ENCODE results near the gene DUSP15. TPM values are rescaled to one million over a fixed set of nuclear protein-coding genes. Genes with fewer than 3 reads are reported as not detected.
"Not testable (repeated sequence)": the region's sequence is repeated elsewhere in the genome, so short reads cannot be mapped to it uniquely, and the experiment has no call there.

DUSP15 gene
- total RNA-seq, 1 donor from 2014 or later: 19.3 TPM

- peaks cover 6% of the 10 kb centered on the region for H3K27me3 Mint-ChIP-seq (ENCODE audit: unreplicated experiment)
- peaks cover 7% of the 10 kb centered on the region for H3K9me3 Mint-ChIP-seq (ENCODE audit: unreplicated experiment)
- H3K4me1 Mint-ChIP-seq (ENCODE audit: low read depth, unreplicated experiment): peaks cover 29% of the 10 kb centered on the region
- H3K27ac Mint-ChIP-seq (ENCODE audit: unreplicated experiment): no peak overlapping the region
- no peak overlapping the region for H3K4me3 Mint-ChIP-seq (ENCODE audit: unreplicated experiment)
- TF ChIP-seq, protein P1, sequence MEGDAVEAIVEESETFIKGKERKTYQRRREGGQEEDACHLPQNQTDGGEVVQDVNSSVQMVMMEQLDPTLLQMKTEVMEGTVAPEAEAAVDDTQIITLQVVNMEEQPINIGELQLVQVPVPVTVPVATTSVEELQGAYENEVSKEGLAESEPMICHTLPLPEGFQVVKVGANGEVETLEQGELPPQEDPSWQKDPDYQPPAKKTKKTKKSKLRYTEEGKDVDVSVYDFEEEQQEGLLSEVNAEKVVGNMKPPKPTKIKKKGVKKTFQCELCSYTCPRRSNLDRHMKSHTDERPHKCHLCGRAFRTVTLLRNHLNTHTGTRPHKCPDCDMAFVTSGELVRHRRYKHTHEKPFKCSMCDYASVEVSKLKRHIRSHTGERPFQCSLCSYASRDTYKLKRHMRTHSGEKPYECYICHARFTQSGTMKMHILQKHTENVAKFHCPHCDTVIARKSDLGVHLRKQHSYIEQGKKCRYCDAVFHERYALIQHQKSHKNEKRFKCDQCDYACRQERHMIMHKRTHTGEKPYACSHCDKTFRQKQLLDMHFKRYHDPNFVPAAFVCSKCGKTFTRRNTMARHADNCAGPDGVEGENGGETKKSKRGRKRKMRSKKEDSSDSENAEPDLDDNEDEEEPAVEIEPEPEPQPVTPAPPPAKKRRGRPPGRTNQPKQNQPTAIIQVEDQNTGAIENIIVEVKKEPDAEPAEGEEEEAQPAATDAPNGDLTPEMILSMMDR (IDR thresholded peaks at IDR 0.05; ENCODE audit: partially characterized antibody, unreplicated experiment): no peak
- H3K36me3 Mint-ChIP-seq (ENCODE audit: unreplicated experiment): no peaks in the 10 kb centered on the region
- no peak for DNase-seq
These were observed 39.8 kb downstream of the DUSP15 start for GRCh38 chr20:31830406-31830981.

GRCh38 chr20:31829731-31830130 lies 40.6 kb downstream of the DUSP15 start:
- DNase-seq: no peak
- TF ChIP-seq, protein P1 (IDR thresholded peaks at IDR 0.05; ENCODE audit: partially characterized antibody, unreplicated experiment): no peak
- H3K9me3 Mint-ChIP-seq (ENCODE audit: unreplicated experiment): peaks cover 3% of the 10 kb centered on the region
- no peak overlapping the region for H3K4me3 Mint-ChIP-seq (ENCODE audit: unreplicated experiment)
- H3K4me1 Mint-ChIP-seq (ENCODE audit: low read depth, unreplicated experiment): peaks cover 22% of the 10 kb centered on the region
- no peak overlapping the region for H3K27ac Mint-ChIP-seq (ENCODE audit: unreplicated experiment)
- H3K27me3 Mint-ChIP-seq (ENCODE audit: unreplicated experiment): peaks cover 6% of the 10 kb centered on the region
- no peaks in the 10 kb centered on the region for H3K36me3 Mint-ChIP-seq (ENCODE audit: unreplicated experiment)

- H3K9me3 Mint-ChIP-seq (ENCODE audit: unreplicated experiment); H3K27ac Mint-ChIP-seq (ENCODE audit: unreplicated experiment): not testable (repeated sequence)
These were observed 42.3 kb downstream of the DUSP15 start for GRCh38 chr20:31828016-31828415.

GRCh38 chr20:31827059-31827458 lies 43.3 kb downstream of the DUSP15 start:
- no peaks in the 10 kb centered on the region for H3K9me3 Mint-ChIP-seq (ENCODE audit: unreplicated experiment)
- H3K36me3 Mint-ChIP-seq (ENCODE audit: unreplicated experiment): no peaks in the 10 kb centered on the region
- H3K4me1 Mint-ChIP-seq (ENCODE audit: low read depth, unreplicated experiment): peaks cover 18% of the 10 kb centered on the region
- no peak for DNase-seq
- peaks cover 2% of the 10 kb centered on the region for H3K27me3 Mint-ChIP-seq (ENCODE audit: unreplicated experiment)
- TF ChIP-seq, protein P1 (IDR thresholded peaks at IDR 0.05; ENCODE audit: partially characterized antibody, unreplicated experiment): no peak
- no peak overlapping the region for H3K27ac Mint-ChIP-seq (ENCODE audit: unreplicated experiment)
- H3K4me3 Mint-ChIP-seq (ENCODE audit: unreplicated experiment): no peak overlapping the region

More at GRCh38 chr20:31828016-31828415, 42.3 kb downstream of the DUSP15 start:
- not testable (repeated sequence) for DNase-seq; H3K36me3 Mint-ChIP-seq (ENCODE audit: unreplicated experiment); H3K27me3 Mint-ChIP-seq (ENCODE audit: unreplicated experiment); H3K4me3 Mint-ChIP-seq (ENCODE audit: unreplicated experiment)
- H3K4me1 Mint-ChIP-seq (ENCODE audit: low read depth, unreplicated experiment): peaks cover 16% of the 10 kb centered on the region

DNA sequence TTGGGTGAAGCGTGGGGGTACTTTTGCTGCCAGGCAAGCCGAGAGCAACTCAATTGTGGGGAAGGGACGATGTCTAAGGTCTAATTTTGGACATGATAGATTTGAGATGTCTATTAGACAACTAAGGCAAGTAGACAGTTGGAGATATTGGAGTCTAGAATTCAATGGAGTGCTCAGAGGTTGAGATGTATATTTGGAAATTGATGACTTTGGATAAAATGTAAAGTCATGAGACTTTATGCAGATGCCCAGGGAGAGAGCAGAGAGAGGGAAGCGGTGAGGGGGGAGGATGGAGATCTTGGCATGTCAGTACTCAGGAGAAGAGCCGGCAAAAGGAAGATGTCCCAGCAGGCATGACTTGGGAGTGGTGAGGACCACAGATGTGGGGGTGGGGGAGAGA lies 44.3 kb downstream of the DUSP15 start:
- peaks cover 18% of the 10 kb centered on the region for H3K4me1 Mint-ChIP-seq (ENCODE audit: low read depth, unreplicated experiment)
- H3K4me3 Mint-ChIP-seq (ENCODE audit: unreplicated experiment): no peak overlapping the region
- H3K27ac Mint-ChIP-seq (ENCODE audit: unreplicated experiment): no peak overlapping the region
- H3K27me3 Mint-ChIP-seq (ENCODE audit: unreplicated experiment): peaks cover 4% of the 10 kb centered on the region
- TF ChIP-seq, protein P1 (IDR thresholded peaks at IDR 0.05; ENCODE audit: partially characterized antibody, unreplicated experiment): no peak
- H3K36me3 Mint-ChIP-seq (ENCODE audit: unreplicated experiment): no peaks in the 10 kb centered on the region
- no peak for DNase-seq
- no peaks in the 10 kb centered on the region for H3K9me3 Mint-ChIP-seq (ENCODE audit: unreplicated experiment)

All from glutamatergic neuron (in vitro differentiated cells).